Stimulated activated naive CD8-positive, alpha-beta T cell treated with anti-CD3 and anti-CD28 coated beads, Interleukin-15, Interleukin-2, amounts not matched to agents 100 ng/mL and 50 ng/mL, for 24 hours (primary cell): ENCODE results near the gene HIF1AN.
A peak's percentile ranks its signal among the peaks of the same experiment; 100 is the strongest.

Experiments
- H3K27ac Mint-ChIP-seq: one replicate; pipeline ENCODE4 v1.8.0; 2021; ENCODE audit warnings: mild to moderate bottlenecking, mixed read lengths
- H3K27me3 Mint-ChIP-seq: one replicate; pipeline ENCODE4 v1.8.0; 2021; ENCODE audit warnings: mixed read lengths
- H3K36me3 Mint-ChIP-seq: one replicate; pipeline ENCODE4 v1.8.0; 2021; ENCODE audit warnings: low read depth, mixed read lengths
- H3K4me1 Mint-ChIP-seq: one replicate; pipeline ENCODE4 v1.8.0; 2021; ENCODE audit warnings: low read depth, mixed read lengths
- H3K4me3 Mint-ChIP-seq: one replicate; pipeline ENCODE4 v1.8.0; 2021; ENCODE audit warnings: mild to moderate bottlenecking, mixed read lengths
- H3K9me3 Mint-ChIP-seq: one replicate; pipeline ENCODE4 v1.8.0; 2021; ENCODE audit warnings: mixed read lengths

The HIF1AN gene

GRCh38 chr10:100510533-100511308 is 25.0 kb upstream of the HIF1AN start:
- Mint-ChIP-seq H3K36me3 (peaks cover 30% of the 10 kb centered on the region), H3K9me3 (no peaks in the 10 kb centered on the region), H3K27me3 (no peaks in the 10 kb centered on the region), H3K4me3 (no peak overlapping the region), H3K4me1 (peaks cover 69% of the 10 kb centered on the region), H3K27ac (peak overlapping the region; percentile 71)

- H3K9me3 Mint-ChIP-seq = no peaks in the 10 kb centered on the region
- no peak overlapping the region for H3K27ac Mint-ChIP-seq
- peaks cover 31% of the 10 kb centered on the region for H3K4me1 Mint-ChIP-seq
- no peaks in the 10 kb centered on the region for H3K27me3 Mint-ChIP-seq
- peaks cover 29% of the 10 kb centered on the region for H3K36me3 Mint-ChIP-seq
- H3K4me3 Mint-ChIP-seq = no peak overlapping the region
These were observed 20.1 kb upstream of the HIF1AN start for GRCh38 chr10:100515612-100516011.

- Mint-ChIP-seq H3K36me3 (peaks cover 26% of the 10 kb centered on the region), H3K27ac (no peak overlapping the region), H3K9me3 (no peaks in the 10 kb centered on the region), H3K4me3 (no peak overlapping the region), H3K27me3 (no peaks in the 10 kb centered on the region), H3K4me1 (peaks cover 19% of the 10 kb centered on the region)
These were observed 18.9 kb upstream of the HIF1AN start for GRCh38 chr10:100516847-100517246.

- Mint-ChIP-seq H3K27ac (no peak overlapping the region), H3K36me3 (peaks cover 33% of the 10 kb centered on the region), H3K27me3 (no peaks in the 10 kb centered on the region), H3K9me3 (no peaks in the 10 kb centered on the region), H3K4me3 (no peak overlapping the region), H3K4me1 (peaks cover 11% of the 10 kb centered on the region)
These were observed 16.9 kb upstream of the HIF1AN start for GRCh38 chr10:100518761-100519241.

- Mint-ChIP-seq H3K27ac (no peak within 1 kb of the TSS), H3K27me3 (no peaks in the 10 kb centered on the region), H3K9me3 (no peaks in the 10 kb centered on the region), H3K36me3 (peaks cover 30% of the 10 kb centered on the region), H3K4me1 (peaks cover 11% of the 10 kb centered on the region), H3K4me3 (no peak within 1 kb of the TSS)
These were observed 16.3 kb upstream of the HIF1AN start, which contains the start of gene SEC31B for GRCh38 chr10:100519311-100520051. Gene SEC31B (minus strand): TSS chr10:100519861. CDS start chr10:100516952, 2,909 bp downstream.

- H3K27me3 Mint-ChIP-seq = no peaks in the 10 kb centered on the region
- peaks cover 40% of the 10 kb centered on the region for H3K36me3 Mint-ChIP-seq
- no peak overlapping the region for H3K27ac Mint-ChIP-seq
These were observed 14.9 kb upstream of the HIF1AN start for GRCh38 chr10:100520811-100521210.

DNA sequence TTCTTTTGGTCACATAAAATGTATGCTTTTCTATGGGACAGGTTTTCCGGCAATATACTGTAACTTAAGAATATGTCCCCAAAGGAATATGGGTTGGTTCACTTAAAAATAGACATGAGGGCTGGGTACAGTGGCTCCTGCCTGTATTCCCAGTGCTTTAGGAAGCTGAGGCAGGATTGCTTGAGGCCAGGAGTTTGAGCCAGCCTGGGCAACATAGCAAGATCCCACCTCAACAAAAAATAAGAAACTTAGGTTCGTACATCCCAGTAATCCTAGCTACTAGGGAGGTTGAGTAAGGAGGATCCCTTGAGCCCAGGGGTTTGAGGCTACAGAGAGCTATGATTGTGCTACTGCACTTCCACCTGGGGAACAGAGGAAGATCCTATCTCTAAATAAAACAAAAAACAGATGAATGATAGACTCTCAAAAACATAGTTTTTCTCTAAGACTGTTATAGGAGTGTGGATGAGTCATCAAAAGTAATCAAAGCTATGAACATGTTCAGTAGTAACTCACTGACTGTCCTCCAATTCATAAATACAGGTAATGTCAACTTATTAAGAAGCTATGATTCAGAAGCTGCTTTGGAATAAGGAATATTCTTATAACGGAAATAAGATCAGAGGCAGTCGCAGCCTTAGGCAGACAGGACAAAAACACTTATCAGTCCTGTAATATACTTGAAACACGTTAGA is 13.5 kb upstream of the HIF1AN start:
- Mint-ChIP-seq H3K27me3 (no peaks in the 10 kb centered on the region), H3K27ac (no peak overlapping the region), H3K9me3 (no peaks in the 10 kb centered on the region), H3K36me3 (peaks cover 46% of the 10 kb centered on the region), H3K4me1 (peaks cover 20% of the 10 kb centered on the region), H3K4me3 (no peak overlapping the region)

More at GRCh38 chr10:100520811-100521210, 14.9 kb upstream of the HIF1AN start:
- no peaks in the 10 kb centered on the region for H3K9me3 Mint-ChIP-seq
- no peak overlapping the region for H3K4me3 Mint-ChIP-seq
- H3K4me1 Mint-ChIP-seq = peaks cover 11% of the 10 kb centered on the region

DNA sequence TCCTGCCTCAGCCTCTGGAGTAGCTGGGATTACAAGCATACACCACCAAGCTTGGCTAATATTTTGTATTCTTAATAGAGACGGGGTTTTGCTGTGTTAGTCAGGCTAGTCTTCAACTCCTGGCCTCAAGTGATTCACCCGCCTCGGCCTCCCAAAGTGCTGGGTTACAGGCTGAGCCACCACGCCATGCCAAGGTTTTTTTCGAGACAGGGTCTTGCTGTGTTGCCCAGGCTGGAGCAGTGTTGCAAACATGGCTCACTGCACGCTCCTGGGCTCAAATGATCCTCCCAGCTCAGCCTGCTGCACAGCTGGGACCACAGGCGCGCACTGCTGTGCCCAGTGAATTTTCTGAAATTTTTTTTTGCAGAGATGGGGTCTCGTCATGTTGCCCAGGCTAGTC is 12.8 kb upstream of the HIF1AN start:
- H3K27me3 Mint-ChIP-seq = no peaks in the 10 kb centered on the region
- H3K9me3 Mint-ChIP-seq = no peaks in the 10 kb centered on the region
- no peak overlapping the region for H3K4me3 Mint-ChIP-seq
- H3K27ac Mint-ChIP-seq = no peak overlapping the region
- peaks cover 46% of the 10 kb centered on the region for H3K36me3 Mint-ChIP-seq
- peaks cover 26% of the 10 kb centered on the region for H3K4me1 Mint-ChIP-seq

GRCh38 chr10:100524206-100524605 is 11.5 kb upstream of the HIF1AN start:
- no peak overlapping the region for H3K4me3 Mint-ChIP-seq
- H3K27ac Mint-ChIP-seq = no peak overlapping the region
- H3K4me1 Mint-ChIP-seq = peaks cover 25% of the 10 kb centered on the region
- no peaks in the 10 kb centered on the region for H3K9me3 Mint-ChIP-seq
- peaks cover 53% of the 10 kb centered on the region for H3K36me3 Mint-ChIP-seq
- no peaks in the 10 kb centered on the region for H3K27me3 Mint-ChIP-seq

GRCh38 chr10:100524638-100525037 is 11.1 kb upstream of the HIF1AN start:
- H3K27ac Mint-ChIP-seq = no peak overlapping the region
- peaks cover 23% of the 10 kb centered on the region for H3K4me1 Mint-ChIP-seq
- H3K9me3 Mint-ChIP-seq = no peaks in the 10 kb centered on the region
- no peak overlapping the region for H3K4me3 Mint-ChIP-seq
- H3K27me3 Mint-ChIP-seq = no peaks in the 10 kb centered on the region
- peaks cover 57% of the 10 kb centered on the region for H3K36me3 Mint-ChIP-seq

DNA sequence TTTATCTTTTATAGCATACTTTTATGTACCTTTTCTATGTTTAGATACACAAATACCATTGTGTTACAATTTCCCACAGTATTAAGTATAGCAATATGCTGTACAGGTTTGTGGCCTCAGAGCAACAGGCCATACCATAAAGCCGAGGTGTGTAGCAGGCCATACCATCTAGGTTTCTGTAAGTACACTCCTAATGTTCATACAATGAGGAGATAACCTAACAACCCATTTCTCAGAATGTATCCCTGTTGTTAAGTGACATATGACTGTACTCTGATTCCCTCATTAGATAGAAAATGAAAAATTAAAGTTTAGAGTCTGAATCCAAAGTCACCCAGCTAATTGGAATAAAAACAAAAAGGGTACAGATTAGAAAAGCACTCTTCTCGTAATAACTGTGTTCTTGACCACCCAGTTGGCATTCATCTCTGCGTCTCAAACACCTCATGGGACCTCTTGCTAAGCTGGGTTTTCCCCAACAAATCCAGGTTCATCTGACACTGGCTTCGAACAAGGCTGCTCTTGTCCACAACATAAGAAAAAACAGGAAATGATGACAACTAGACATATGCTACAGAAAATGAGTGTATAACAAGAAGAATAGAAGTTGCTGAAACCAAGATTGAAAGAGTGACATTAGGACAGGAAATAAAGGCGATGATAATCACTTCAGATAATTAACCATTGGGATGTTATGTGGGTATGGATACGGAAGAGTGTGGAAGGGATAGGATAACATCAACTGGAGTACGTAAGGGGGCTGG is 7.4 kb upstream of the HIF1AN start:
- H3K4me1 Mint-ChIP-seq = peaks cover 41% of the 10 kb centered on the region
- H3K27ac Mint-ChIP-seq = peak overlapping the region; percentile 95
- H3K4me3 Mint-ChIP-seq = peak overlapping the region; percentile 91
- H3K27me3 Mint-ChIP-seq = no peaks in the 10 kb centered on the region
- H3K9me3 Mint-ChIP-seq = no peaks in the 10 kb centered on the region
- peaks cover 46% of the 10 kb centered on the region for H3K36me3 Mint-ChIP-seq

DNA sequence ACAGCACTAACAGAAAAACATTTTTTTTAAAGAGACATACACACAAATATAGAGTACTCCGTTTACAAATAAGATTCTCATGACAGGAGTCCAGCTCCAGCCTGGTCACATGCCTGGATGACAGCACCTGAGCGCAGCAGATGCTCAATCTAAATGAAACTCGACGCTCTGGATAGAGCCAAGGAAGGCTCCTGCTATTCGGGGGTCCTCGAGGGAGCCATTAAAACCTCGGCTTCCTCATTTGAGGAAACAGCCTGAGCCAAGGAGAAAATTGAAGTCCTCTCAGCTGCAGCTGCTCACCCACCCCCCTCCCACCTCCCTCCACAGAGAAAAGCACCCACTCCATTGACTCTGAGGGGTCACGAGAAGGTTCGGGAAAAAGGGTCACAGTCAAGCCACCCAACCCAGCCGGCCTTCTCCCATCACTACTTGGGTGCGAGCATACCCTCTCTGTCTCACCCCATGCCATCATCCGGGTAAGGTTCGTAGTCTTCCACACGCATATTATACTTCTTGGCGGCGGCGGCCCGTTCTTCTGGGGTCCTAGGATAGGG is 6.7 kb upstream of the HIF1AN start:
- Mint-ChIP-seq H3K4me1 (peaks cover 41% of the 10 kb centered on the region), H3K36me3 (peaks cover 40% of the 10 kb centered on the region), H3K27ac (peak overlapping the region; percentile 95), H3K27me3 (no peaks in the 10 kb centered on the region), H3K4me3 (peak overlapping the region; percentile 91), H3K9me3 (no peaks in the 10 kb centered on the region)

DNA sequence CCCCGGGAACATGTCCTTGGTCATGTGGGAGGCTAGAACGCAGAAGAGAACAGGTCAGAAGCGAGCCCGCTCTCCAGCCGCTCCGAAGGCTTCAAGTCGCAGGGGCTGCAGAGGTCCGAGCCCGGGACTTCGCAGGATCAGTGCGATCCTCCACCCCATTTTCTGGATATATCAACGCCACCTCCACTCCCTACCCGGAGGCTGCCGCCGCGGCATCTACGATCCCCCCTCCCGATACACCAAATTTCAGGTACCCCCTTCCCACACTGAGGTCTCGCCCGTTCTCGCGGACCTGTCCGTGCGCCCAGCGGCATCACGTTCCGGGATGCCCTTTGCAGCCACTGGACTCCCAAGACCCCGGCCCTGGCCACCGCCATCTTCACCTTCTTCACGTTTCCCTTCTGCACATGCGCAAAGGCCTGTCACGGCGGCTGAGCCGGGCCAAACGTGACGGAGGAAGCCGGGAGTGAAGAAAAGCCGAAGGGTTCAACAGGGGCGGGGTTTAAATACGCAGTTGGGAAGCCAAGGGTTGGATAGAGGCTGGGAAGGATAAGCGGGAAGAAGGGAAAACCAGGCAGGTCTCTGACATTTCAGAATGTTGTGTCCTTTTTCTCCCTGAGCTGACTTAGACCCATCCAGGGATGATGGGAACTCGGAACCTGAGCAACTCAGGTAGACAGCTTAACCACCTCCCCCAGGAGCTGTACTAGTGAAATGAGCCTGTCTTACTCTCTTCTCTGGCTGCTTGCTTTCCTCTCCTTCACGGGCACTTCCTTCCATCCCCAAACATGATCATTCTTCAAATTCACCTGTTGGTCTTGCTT is 6.1 kb upstream of the HIF1AN start, which contains the start of gene NDUFB8:
TSS of gene NDUFB8 (minus strand) at position 397 of the 824 bp plus-strand sequence. CDS start at position 377, 20 bp downstream.
- Mint-ChIP-seq H3K4me3 (peak within 1 kb of the TSS; percentile 91), H3K36me3 (peaks cover 37% of the 10 kb centered on the region), H3K4me1 (peaks cover 41% of the 10 kb centered on the region), H3K27ac (peak within 1 kb of the TSS; percentile 95), H3K27me3 (no peaks in the 10 kb centered on the region), H3K9me3 (no peaks in the 10 kb centered on the region)
